Esophagus (tissue), 2 donors: Measurements from ENCODE around the gene BCAN. TPM values are rescaled to one million over a fixed set of nuclear protein-coding genes. Genes with fewer than 3 reads are reported as not detected.

Experiments used
- H3K27ac ChIP-seq, 2 donors: one replicate each; pipeline ENCODE4 v1.5.1; 2013; ENCODE audit warnings: low read depth in 2 of 2, mild to moderate bottlenecking in 2 of 2, inconsistent platforms in 1 of 2, low read length in 1 of 2, moderate library complexity in 1 of 2
- H3K27me3 ChIP-seq, 2 donors: one replicate each; pipeline ENCODE4 v1.6.1; 2013; ENCODE audit warnings: low read length in 2 of 2, control low read depth in 1 of 2, mild to moderate bottlenecking in 1 of 2; ENCODE audit not compliant: insufficient read depth in 2 of 2, control insufficient read depth in 1 of 2
- H3K36me3 ChIP-seq, 2 donors: one replicate each; pipeline ENCODE4 v1.6.1; 2013; ENCODE audit warnings: low read length in 1 of 2; ENCODE audit not compliant: control insufficient read depth in 2 of 2, insufficient read depth in 2 of 2
- H3K4me1 ChIP-seq, 2 donors: one replicate each; pipeline ENCODE4 v1.6.1; 2013; ENCODE audit warnings: low read length in 1 of 2; ENCODE audit not compliant: control insufficient read depth in 2 of 2, insufficient read depth in 2 of 2
- H3K4me3 ChIP-seq, 2 donors: one replicate each; pipeline ENCODE4 v1.5.1; 2013; ENCODE audit warnings: low read length in 2 of 2, mild to moderate bottlenecking in 2 of 2, low read depth in 1 of 2, moderate library complexity in 1 of 2
- H3K9me3 ChIP-seq, 2 donors: one replicate each; pipeline ENCODE4 v1.6.1; 2013; ENCODE audit warnings: mild to moderate bottlenecking in 2 of 2, low read depth in 1 of 2, low read length in 1 of 2, moderate library complexity in 1 of 2; ENCODE audit not compliant: control insufficient read depth in 2 of 2, insufficient read depth in 1 of 2
- WGBS, 2 donors: extraction: QIAGEN DNeasy Blood & Tissue Kit; methylation state at CpG; one replicate each; pipeline ENCODE4 v1.1.7; 2013; 5-methylcytosine and 5-hydroxymethylcytosine counted together
- polyA plus RNA-seq, 2 donors: library from polyadenylated mRNA; stranded (reverse); fragments of 200-250 nt; gene quantifications; one replicate each; pipeline ENCODE4 v1.2.3, GENCODE V29; 2013
- donor health status: healthy with polysubstance abuse.
- donor health status: Bipolar disorder and iron deficiency.

The BCAN gene
- polyA plus RNA-seq, 2 donors, result 0.01 to 0.04 TPM

DNA sequence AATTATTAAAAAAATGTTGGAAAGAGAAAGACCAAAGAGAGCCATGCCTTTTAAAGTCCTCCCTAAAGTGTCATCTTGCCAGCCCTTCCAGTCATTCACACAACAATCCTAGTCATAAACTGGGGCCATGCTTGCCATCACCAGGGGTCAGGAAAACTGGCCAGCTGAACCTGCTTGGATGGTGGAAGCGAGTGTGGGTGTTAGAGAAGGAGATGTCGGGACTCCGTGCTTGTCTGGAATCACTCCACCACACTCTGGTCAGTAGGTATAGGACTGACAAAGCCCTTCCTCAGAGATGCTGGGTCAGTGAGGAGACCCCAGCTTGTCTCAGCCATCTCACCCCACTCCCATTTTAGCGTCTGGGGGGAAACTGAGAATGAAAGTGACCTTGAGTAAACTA is 26.0 kb upstream of the BCAN start:
- Histone ChIP-seq H3K27me3 (peaks cover 0 to 4% of the 10 kb centered on the region in 2 donors), H3K4me3 (no peak overlapping the region), H3K36me3 (no peaks in the 10 kb centered on the region), H3K9me3 (no peaks in the 10 kb centered on the region), H3K4me1 (no peaks in the 10 kb centered on the region), H3K27ac (peak overlapping the region; percentile 15 to 61)
- 34 to 54% methylated on average over 4 of the region's 4 CpGs for WGBS, 2 donors

DNA sequence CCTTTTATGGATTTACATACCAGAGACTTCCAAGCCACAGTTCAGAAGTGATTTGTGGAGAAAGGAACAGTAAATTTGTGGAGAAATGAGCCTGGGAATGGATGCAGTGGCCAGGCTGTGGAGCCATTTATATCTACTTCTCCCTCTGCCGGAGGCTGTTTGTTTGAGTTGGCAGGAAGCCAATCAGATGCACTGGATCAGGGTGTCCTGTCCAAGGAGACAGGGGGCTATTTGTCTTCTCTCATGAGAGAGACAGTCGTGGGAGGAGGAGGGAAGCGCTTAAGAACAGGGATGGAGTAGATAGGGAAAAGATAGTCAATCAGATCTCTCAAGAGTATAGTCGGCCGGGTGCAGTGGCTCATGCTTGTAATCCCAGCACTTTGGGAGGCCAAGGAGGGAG is 25.5 kb upstream of the BCAN start:
- Histone ChIP-seq H3K27me3 (peaks cover 0 to 4% of the 10 kb centered on the region in 2 donors), H3K36me3 (no peaks in the 10 kb centered on the region), H3K27ac (no peak overlapping the region), H3K4me3 (no peak overlapping the region), H3K9me3 (no peaks in the 10 kb centered on the region), H3K4me1 (no peaks in the 10 kb centered on the region)
- WGBS, 2 donors, result 11 to 16% methylated on average over 5 of the region's 5 CpGs

DNA sequence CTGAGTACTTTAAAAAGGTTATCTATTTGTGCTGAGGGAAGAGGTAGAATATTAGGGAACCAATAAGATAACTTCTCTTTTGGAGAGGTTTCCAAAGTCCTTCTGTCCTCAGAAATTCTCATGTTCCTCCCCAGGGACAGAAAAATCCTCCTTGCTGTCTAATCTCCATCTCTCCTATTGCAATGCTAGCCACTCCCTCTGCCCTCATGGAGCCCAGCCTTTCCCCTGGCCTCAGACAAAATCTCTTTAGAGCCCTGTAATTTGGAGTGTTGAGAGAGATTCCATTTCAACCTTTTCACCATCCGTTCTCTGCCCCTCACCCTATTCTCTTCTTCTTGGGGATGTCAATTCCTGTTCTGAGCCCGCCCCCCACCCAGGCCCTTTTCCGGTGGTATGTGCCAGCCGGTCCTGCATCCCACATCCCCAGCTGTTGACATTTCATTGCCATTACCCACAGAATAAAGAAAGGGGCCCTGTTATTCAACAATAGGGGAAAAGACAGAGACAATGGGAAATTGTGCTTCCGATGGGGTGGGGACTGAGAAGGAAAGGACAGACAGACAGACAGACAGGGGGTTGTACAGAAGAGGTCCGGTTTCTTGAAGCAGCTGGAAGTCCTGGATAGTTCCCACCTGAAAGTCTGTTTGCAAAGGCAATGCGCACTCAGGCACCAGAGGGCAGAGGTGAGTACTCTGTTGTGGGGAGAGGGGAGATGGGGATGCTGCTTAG is 22.9 kb upstream of the BCAN start, which contains the start of gene HAPLN2:
HAPLN2 (plus strand) TSS at position 563 of the 729 bp plus-strand sequence. CDS start 4,076 bp downstream, outside the sequence.
- 12 to 18% methylated on average over 7 of the region's 7 CpGs for WGBS, 2 donors
- Histone ChIP-seq H3K36me3 (no peaks in the 10 kb centered on the region), H3K27ac (no peak within 1 kb of the TSS), H3K4me3 (no peak within 1 kb of the TSS), H3K4me1 (peaks cover 0 to 3% of the 10 kb centered on the region in 2 donors), H3K27me3 (peaks cover 0 to 6% of the 10 kb centered on the region in 2 donors), H3K9me3 (no peaks in the 10 kb centered on the region)

DNA sequence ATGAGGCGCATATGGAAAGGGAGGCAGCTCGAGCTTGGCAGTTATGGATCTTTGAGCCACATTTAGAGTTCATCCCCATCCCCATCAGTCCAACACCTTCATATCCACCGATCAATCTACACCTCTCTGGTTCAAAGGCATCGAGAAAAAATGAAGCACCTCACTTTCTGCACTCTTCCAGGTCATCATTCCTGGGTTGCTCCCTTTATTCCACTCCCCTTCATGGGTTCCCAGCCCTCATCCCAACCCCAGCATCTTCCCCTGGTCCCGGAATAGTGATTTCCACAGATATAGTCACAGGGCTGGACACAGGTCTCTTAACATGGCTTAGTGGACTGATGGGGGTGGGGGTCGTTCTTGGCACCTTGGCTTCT is 22.3 kb upstream of the BCAN start:
- Histone ChIP-seq H3K36me3 (no peaks in the 10 kb centered on the region), H3K27me3 (peaks cover 0 to 8% of the 10 kb centered on the region in 2 donors)
- WGBS, 2 donors, result 20 to 26% methylated on average over 6 of the region's 6 CpGs

DNA sequence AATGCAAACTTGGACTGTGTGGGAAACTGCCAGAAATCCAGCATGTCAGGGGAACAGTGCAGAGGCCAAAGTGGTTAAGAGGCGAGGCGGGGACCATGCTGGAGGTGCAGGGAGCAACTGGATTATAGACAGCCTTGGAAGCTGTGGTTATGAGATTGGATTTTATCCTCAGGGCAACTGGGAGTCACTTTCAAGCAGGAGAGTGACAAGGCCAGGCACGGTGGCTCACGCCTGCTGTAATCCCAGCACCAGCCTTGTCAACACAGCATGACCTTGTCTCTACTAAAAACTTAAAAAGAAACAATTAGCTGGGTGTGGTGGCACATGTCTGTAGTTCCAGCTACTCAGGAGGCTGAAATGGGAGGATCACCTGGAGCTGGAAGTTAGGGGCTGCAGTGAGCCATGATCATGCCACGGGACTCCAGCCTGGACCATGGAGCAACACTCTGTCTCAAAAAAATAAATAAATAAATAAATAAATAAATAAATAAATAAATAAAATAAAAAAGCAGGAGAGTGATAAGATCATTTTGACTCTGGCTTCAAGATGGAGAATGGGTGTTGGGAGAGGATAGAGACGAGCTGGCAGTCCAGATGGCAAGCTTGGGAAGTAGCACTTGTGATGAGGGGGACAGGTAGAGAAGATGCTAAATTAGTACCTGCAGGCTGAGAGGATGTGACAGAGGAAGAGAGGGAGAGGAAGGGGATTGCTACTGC is 19.2 kb upstream of the BCAN start:
- H3K4me3 ChIP-seq, result no peak overlapping the region
- no peak overlapping the region for H3K27ac ChIP-seq
- 59 to 70% methylated on average over 6 of the region's 6 CpGs for WGBS, 2 donors
- H3K9me3 ChIP-seq, result no peaks in the 10 kb centered on the region
- peaks cover 13 to 18% of the 10 kb centered on the region in 2 donors for H3K4me1 ChIP-seq
- peaks cover 0 to 21% of the 10 kb centered on the region in 2 donors for H3K27me3 ChIP-seq
- H3K36me3 ChIP-seq, result no peaks in the 10 kb centered on the region

More for the DNA sequence above, 22.3 kb upstream of the BCAN start:
- Histone ChIP-seq H3K27ac (no peak overlapping the region), H3K4me1 (peaks cover 4 to 9% of the 10 kb centered on the region in 2 donors), H3K4me3 (no peak overlapping the region), H3K9me3 (no peaks in the 10 kb centered on the region)

DNA sequence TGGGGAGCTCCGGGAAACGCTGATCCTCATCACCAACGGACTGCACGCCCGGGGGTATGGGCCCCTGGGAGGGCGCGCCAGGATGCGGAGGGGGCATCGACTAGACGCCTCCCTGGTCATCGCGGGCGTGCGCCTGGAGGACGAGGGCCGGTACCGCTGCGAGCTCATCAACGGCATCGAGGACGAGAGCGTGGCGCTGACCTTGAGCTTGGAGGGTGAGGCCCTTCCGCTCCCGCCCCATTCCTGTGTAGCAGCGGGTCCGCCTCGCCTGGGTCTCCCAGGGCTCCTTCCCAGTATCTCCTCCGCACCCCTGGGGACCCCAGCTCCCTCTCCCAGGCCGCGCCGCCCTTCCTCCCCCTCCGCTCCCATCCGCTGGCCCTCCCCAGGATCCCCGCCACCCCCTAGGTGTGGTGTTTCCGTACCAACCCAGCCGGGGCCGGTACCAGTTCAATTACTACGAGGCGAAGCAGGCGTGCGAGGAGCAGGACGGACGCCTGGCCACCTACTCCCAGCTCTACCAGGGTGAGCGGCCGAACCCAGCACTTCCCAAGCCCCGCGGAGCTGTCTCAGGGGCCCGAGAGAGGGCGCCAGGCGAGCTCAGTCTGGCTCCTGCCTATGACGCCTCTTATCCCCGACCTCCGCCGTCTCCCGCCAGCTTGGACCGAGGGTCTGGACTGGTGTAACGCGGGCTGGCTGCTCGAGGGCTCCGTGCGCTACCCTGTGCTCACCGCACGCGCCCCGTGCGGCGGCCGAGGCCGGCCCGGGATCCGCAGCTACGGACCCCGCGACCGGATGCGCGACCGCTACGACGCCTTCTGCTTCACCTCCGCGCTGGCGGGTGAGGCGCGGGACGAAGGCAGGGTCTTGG is 17.7 kb upstream of the BCAN start:
- WGBS, 2 donors, result 2% methylated on average over 84 to 87 of the region's 87 CpGs
- H3K27me3 ChIP-seq, result peaks cover 0 to 18% of the 10 kb centered on the region in 2 donors
- H3K4me3 ChIP-seq, result peak overlapping the region in 1 of 2 donors; percentile 24
- peaks cover 13 to 18% of the 10 kb centered on the region in 2 donors for H3K4me1 ChIP-seq
- H3K27ac ChIP-seq, result no peak overlapping the region
- no peaks in the 10 kb centered on the region for H3K36me3 ChIP-seq
- H3K9me3 ChIP-seq, result no peaks in the 10 kb centered on the region

DNA sequence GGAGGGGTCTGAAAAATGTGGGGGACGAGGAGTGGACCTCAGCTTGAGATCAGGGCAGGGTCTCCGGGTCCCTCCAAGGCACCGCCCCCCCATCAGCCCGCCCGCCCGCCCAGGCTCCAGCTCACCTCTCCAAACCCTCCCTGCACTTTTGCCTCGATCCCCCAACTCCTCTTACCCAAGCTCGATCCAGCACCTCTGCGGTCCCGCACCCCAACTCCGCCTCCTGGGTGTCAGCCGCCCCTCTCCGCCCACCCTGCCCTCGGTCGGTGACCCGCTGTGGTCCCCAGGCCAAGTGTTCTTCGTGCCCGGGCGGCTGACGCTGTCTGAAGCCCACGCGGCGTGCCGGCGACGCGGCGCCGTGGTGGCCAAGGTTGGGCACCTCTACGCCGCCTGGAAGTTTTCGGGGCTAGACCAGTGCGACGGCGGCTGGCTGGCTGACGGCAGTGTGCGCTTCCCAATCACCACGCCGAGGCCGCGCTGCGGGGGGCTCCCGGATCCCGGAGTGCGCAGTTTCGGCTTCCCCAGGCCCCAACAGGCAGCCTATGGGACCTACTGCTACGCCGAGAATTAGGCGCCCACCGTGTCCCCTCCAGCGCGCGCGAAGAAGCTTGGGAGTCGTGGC is 17.0 kb upstream of the BCAN start:
- Histone ChIP-seq H3K36me3 (no peaks in the 10 kb centered on the region), H3K4me3 (peak overlapping the region; percentile 21 to 24), H3K4me1 (peaks cover 13 to 18% of the 10 kb centered on the region in 2 donors), H3K9me3 (no peaks in the 10 kb centered on the region), H3K27me3 (peaks cover 0 to 16% of the 10 kb centered on the region in 2 donors), H3K27ac (no peak overlapping the region)
- 2 to 3% methylated on average over 51 to 55 of the region's 55 CpGs for WGBS, 2 donors

DNA sequence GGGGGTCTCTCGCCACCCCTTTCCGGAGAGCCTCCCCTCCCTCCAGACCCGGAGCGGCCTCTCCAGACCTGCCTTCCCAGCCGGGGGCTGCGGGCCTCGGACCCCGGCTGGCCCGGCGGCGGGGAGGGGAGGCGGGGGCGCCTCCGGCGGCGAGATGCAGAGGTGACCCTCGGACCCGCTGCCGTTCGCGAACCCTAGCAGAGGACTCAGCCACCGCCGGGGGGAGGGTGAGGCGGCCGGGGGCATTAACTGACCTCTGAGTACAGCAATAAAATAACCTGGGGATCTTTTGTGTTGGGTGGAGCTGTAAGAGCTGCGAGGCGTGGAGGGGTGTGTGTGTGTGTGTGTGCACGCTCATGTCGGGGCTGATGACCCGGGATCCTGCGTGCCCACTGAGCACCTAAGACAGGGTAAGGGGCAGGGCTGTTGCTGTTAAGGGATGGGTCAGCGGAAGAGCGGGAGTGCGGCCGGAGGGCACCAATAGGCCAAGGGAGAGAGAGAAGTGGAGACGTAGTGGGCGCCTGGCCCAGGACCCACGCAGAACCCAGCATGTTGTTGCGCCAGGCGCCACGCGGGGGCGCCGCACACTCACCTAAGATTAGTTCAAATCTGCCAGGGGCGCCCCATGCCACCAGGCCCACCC is 16.4 kb upstream of the BCAN start:
- H3K27ac ChIP-seq, result no peak overlapping the region
- peak overlapping the region; percentile 21 to 24 for H3K4me3 ChIP-seq
- no peaks in the 10 kb centered on the region for H3K9me3 ChIP-seq
- peaks cover 13 to 18% of the 10 kb centered on the region in 2 donors for H3K4me1 ChIP-seq
- no peaks in the 10 kb centered on the region for H3K36me3 ChIP-seq
- peaks cover 0 to 16% of the 10 kb centered on the region in 2 donors for H3K27me3 ChIP-seq
- 2% methylated on average over 39 to 45 of the region's 45 CpGs for WGBS, 2 donors
